Nephron progenitor cell (in vitro differentiated cells): Measurements from ENCODE around the gene PALD1.

Experiments
- DNase-seq: peaks from one replicate; pipeline ENCODE4 v3.0.0; 2021
- H3K27ac Mint-ChIP-seq: 2 replicates; pipeline ENCODE4 v1.8.0; 2021; ENCODE audit warnings: mild to moderate bottlenecking, moderate library complexity, mixed read lengths
- H3K27me3 Mint-ChIP-seq: 2 replicates; pipeline ENCODE4 v1.8.0; 2021; ENCODE audit warnings: mild to moderate bottlenecking, low read depth, mixed read lengths; ENCODE audit not compliant: poor library complexity
- H3K36me3 Mint-ChIP-seq: 2 replicates; pipeline ENCODE4 v1.8.0; 2021; ENCODE audit warnings: low read depth, mixed read lengths
- H3K4me1 Mint-ChIP-seq: 2 replicates; pipeline ENCODE4 v1.8.0; 2021; ENCODE audit warnings: mixed read lengths
- H3K4me3 Mint-ChIP-seq: 2 replicates; pipeline ENCODE4 v1.8.0; 2021; ENCODE audit warnings: mild to moderate bottlenecking, moderate library complexity, mixed read lengths
- H3K9me3 Mint-ChIP-seq: 2 replicates; pipeline ENCODE4 v1.8.0; 2021; ENCODE audit warnings: mild to moderate bottlenecking, moderate library complexity, mixed read lengths
- TF ChIP-seq, protein P1 (sequence below): fragments of 200-600 bp; sonication (generic); IDR thresholded peaks from 2 replicates; pipeline ENCODE4 v1.5.0; 2021; ENCODE audit warnings: antibody characterized with exemption

Gene PALD1

GRCh38 chr10:70529848-70530247 lies 51.3 kb downstream of the PALD1 start:
- no peaks in the 10 kb centered on the region for H3K9me3 Mint-ChIP-seq
- H3K4me3 Mint-ChIP-seq = no peak overlapping the region
- H3K4me1 Mint-ChIP-seq = peaks cover 28% of the 10 kb centered on the region
- no peak overlapping the region for H3K27ac Mint-ChIP-seq
- DNase-seq = no peak
- no peaks in the 10 kb centered on the region for H3K36me3 Mint-ChIP-seq
- H3K27me3 Mint-ChIP-seq = peaks cover 11% of the 10 kb centered on the region
- TF ChIP-seq, protein P1, sequence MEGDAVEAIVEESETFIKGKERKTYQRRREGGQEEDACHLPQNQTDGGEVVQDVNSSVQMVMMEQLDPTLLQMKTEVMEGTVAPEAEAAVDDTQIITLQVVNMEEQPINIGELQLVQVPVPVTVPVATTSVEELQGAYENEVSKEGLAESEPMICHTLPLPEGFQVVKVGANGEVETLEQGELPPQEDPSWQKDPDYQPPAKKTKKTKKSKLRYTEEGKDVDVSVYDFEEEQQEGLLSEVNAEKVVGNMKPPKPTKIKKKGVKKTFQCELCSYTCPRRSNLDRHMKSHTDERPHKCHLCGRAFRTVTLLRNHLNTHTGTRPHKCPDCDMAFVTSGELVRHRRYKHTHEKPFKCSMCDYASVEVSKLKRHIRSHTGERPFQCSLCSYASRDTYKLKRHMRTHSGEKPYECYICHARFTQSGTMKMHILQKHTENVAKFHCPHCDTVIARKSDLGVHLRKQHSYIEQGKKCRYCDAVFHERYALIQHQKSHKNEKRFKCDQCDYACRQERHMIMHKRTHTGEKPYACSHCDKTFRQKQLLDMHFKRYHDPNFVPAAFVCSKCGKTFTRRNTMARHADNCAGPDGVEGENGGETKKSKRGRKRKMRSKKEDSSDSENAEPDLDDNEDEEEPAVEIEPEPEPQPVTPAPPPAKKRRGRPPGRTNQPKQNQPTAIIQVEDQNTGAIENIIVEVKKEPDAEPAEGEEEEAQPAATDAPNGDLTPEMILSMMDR = no peak

DNA sequence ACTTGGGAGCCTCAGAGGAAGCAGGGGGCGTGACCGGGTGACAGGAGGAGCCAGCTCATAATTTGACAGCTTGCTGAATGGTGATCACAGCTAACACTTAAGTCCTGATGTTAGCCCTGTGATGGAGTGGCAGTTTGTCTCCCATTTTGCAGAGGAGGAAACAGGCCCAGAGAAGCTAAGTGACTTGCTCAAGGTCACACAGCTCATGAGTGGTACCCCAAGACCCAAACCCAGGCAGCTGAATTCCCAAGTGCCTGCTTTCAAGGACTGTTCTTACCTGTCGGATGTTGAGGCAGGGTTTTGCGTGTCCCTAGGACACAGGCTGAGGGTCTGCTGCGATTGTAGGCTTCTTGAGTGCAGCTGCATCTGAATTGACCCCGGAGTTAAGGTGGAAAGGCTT lies 51.7 kb downstream of the PALD1 start:
- Mint-ChIP-seq H3K9me3 (no peaks in the 10 kb centered on the region), H3K27me3 (peaks cover 7% of the 10 kb centered on the region), H3K4me1 (peaks cover 31% of the 10 kb centered on the region), H3K4me3 (no peak overlapping the region), H3K27ac (no peak overlapping the region), H3K36me3 (no peaks in the 10 kb centered on the region)
- no peak for DNase-seq
- TF ChIP-seq, protein P1 = no peak

DNA sequence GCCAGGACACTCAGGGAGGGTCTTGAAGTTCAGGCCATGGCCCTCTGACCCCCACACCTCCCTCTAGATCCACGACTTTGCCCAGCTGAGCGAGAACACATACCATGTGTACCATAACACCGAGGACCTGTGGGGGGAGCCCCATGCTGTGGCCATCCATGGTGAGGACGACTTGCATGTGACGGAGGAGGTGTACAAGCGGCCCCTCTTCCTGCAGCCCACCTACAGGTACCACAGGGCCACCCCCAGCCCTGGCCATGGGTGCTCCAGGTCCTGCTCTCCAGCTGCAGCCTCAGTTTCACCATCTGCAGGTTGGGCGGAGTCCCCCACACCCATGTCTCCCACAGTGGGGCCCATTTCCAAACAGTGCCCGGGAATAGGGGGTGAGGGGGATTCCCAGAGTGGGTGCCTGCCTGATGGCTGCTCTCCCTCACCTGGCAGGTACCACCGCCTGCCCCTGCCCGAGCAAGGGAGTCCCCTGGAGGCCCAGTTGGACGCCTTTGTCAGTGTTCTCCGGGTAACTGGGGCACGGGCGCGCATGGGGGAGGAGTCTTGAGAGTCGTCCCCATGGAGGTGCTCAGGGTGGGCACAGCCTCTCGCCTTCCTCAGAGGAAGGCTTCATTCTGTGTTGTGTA lies 54.1 kb downstream of the PALD1 start:
- no peak for DNase-seq
- Mint-ChIP-seq H3K4me1 (peaks cover 46% of the 10 kb centered on the region), H3K9me3 (no peaks in the 10 kb centered on the region), H3K36me3 (no peaks in the 10 kb centered on the region), H3K4me3 (no peak overlapping the region), H3K27ac (no peak overlapping the region), H3K27me3 (peaks cover 7% of the 10 kb centered on the region)
- TF ChIP-seq, protein P1 = no peak

- no peaks in the 10 kb centered on the region for H3K9me3 Mint-ChIP-seq
These were observed 54.6 kb downstream of the PALD1 start for GRCh38 chr10:70533189-70533558.

GRCh38 chr10:70534281-70534680 lies 55.7 kb downstream of the PALD1 start:
- TF ChIP-seq, protein P1 = no peak
- Mint-ChIP-seq H3K9me3 (no peaks in the 10 kb centered on the region), H3K27ac (no peak overlapping the region), H3K4me3 (no peak overlapping the region), H3K27me3 (peaks cover 6% of the 10 kb centered on the region), H3K4me1 (peaks cover 37% of the 10 kb centered on the region), H3K36me3 (no peaks in the 10 kb centered on the region)
- no peak for DNase-seq

More at GRCh38 chr10:70533189-70533558, 54.6 kb downstream of the PALD1 start:
- Mint-ChIP-seq H3K4me1 (peaks cover 46% of the 10 kb centered on the region), H3K27me3 (peaks cover 7% of the 10 kb centered on the region), H3K27ac (no peak overlapping the region), H3K36me3 (no peaks in the 10 kb centered on the region), H3K4me3 (no peak overlapping the region)
- no peak for DNase-seq
- TF ChIP-seq, protein P1 = no peak

DNA sequence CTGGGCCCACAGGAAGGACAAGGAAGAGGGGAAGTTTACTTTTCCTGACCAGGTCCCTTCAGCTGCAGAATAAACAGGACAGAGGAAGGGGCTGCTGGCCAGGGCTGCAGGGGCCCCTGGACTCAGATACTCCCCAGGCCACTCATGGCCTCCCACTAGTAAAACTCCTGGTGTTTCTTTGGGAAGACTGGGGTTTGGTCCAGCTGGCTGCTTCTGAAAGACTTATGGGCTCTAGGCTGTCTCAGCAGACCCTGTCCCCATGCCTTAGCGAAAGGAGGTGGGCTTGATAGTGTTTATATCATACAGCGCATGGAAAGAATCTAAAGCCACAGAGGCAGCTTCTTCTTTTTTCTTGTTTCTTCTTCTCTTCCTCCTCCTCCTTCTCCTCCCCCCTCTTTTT lies 56.4 kb downstream of the PALD1 start:
- H3K4me3 Mint-ChIP-seq = no peak overlapping the region

More for the DNA sequence above, 56.4 kb downstream of the PALD1 start:
- Mint-ChIP-seq H3K27ac (no peak overlapping the region), H3K9me3 (no peaks in the 10 kb centered on the region), H3K27me3 (peaks cover 3% of the 10 kb centered on the region), H3K4me1 (peaks cover 30% of the 10 kb centered on the region), H3K36me3 (no peaks in the 10 kb centered on the region)
- no peak for DNase-seq
- TF ChIP-seq, protein P1 = no peak
